Fibroblast of skin of scalp (primary cell): ENCODE data around the gene AP3S1.

ENCODE experiments used
- DNase-seq: peaks from one replicate; pipeline ENCODE4 v3.0.0-alpha.2; 2013

AP3S1 gene

GRCh38 chr5:115825948-115826347, 15.8 kb upstream of the AP3S1 start:
- no peak for DNase-seq

GRCh38 chr5:115829913-115830312, 11.8 kb upstream of the AP3S1 start:
- no peak for DNase-seq

GRCh38 chr5:115831163-115831768, 10.5 kb upstream of the AP3S1 start:
- DNase-seq, result peak; percentile 52

DNA sequence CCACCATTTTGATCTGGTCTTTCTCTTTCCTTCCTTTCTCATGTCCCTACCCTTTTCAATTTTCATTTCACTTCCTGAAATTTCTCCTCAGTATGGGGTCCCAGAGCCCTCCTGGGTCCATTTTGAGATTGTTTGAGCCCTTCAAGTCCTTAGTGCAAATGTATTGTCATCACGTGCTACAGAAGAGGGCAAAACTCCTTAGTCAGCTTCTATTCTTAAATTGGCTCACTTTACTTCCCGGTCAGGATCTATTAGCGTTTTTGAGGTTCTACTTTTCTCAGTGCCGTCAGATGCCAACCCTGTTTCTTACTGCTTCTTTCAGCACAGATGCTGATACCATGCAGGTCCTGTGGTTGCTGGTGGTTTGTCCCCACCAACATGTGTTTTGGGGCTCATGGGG, 6.3 kb upstream of the AP3S1 start:
- DNase-seq, result no peak

- DNase-seq, result peak; percentile 63
These were observed 2.7 kb upstream of the AP3S1 start for GRCh38 chr5:115838885-115839518.

GRCh38 chr5:115840873-115841272, 862 bp upstream of the AP3S1 start:
- DNase-seq, result no peak

- DNase-seq, result no peak
These were observed 577 bp downstream of the AP3S1 start for GRCh38 chr5:115842089-115842935.

- no peak for DNase-seq
These were observed 1.2 kb downstream of the AP3S1 start for GRCh38 chr5:115842952-115843351.

- no peak for DNase-seq
These were observed 1.9 kb downstream of the AP3S1 start for GRCh38 chr5:115843444-115844130.

GRCh38 chr5:115844321-115844817, 2.6 kb downstream of the AP3S1 start:
- no peak for DNase-seq

GRCh38 chr5:115847290-115847689, 5.6 kb downstream of the AP3S1 start:
- no peak for DNase-seq

- no peak for DNase-seq
These were observed 7.6 kb downstream of the AP3S1 start for GRCh38 chr5:115849258-115849798.

GRCh38 chr5:115850744-115851416, 9.1 kb downstream of the AP3S1 start:
- no peak for DNase-seq

DNA sequence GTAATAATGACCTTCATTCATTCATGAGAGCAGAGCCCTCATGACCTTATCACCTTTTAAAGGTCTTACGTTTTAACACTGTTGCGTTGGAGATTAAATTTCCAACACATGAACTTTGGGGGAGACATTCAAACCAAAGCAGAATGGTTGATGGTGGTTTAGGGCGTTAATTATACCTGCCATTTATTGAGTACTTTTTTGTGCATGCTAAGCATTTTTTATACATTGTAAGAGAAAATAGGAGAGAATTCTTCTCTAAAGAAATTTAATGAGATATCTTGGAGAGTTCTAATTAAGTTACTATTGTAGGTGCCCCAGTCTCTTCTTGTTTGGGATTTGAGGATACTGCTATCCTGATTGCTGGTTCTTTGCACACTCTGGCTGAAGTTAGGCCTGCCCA, 12.4 kb downstream of the AP3S1 start:
- DNase-seq, result no peak

- no peak for DNase-seq
These were observed 14.2 kb downstream of the AP3S1 start for GRCh38 chr5:115855959-115856358.

DNA sequence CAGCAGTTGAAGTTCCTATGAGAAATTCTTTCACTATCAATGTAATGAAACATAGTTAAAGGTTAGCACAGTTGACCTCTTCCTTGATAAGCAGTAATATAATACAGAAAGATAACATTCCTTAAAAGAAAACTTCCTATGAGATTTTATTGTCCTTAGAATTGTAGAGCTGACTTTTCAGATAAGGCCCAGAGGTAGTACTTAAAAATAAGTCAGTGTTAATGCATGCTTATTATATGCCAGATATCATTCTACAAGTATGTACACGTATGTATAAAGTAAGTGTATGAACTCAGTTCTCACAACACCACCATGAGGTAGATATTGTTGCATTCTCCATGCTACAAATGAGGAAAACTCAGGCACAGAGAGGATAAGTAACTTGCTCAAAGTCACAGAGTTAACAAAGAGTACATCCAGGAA, 15.3 kb downstream of the AP3S1 start:
- no peak for DNase-seq

GRCh38 chr5:115857626-115858349, 16.1 kb downstream of the AP3S1 start:
- peak; percentile 89 for DNase-seq

GRCh38 chr5:115858396-115858795, 16.7 kb downstream of the AP3S1 start:
- no peak for DNase-seq

GRCh38 chr5:115859378-115859777, 17.6 kb downstream of the AP3S1 start:
- peak; percentile 52 for DNase-seq

GRCh38 chr5:115869256-115869795, 27.6 kb downstream of the AP3S1 start:
- DNase-seq, result no peak

DNA sequence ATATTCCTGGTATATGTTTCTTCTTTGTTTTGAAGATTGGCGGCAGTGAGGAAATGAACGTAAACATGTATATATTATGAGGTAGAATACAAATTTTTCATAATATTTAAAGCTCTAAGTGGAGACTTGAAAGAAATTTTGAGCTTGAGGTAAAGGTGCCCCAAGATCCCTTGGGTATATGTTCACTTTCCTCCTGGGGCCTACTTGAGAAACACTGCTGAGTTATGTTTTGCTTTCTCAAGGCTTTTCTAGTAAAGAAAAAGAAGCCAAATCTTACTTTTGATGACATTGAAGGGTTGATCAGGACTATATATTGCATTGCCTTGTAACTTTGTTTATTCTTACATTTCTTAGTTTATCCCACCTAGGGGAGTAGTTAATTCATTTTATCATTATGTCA, 30.7 kb downstream of the AP3S1 start:
- DNase-seq, result no peak
